ENCODE data around the gene PIGU.

PIGU gene

GRCh38 chr20:34552569-34552968 is 124.3 kb downstream of the PIGU start:
- ATAC-seq (no peak), DNase-seq (ENCODE audit: low spot score in 2 of 2) (no peak)
- no peak overlapping the region for H3K27ac Mint-ChIP-seq
- no peaks in the 10 kb centered on the region for H3K4me1 Mint-ChIP-seq
- H3K36me3 Mint-ChIP-seq, result no peaks in the 10 kb centered on the region
- no peaks in the 10 kb centered on the region for H3K9me3 Mint-ChIP-seq
- H3K4me3 Mint-ChIP-seq, result no peak overlapping the region

GRCh38 chr20:34549929-34550305 is 127.0 kb downstream of the PIGU start:
- H3K4me3 Mint-ChIP-seq, result no peak overlapping the region
- no peaks in the 10 kb centered on the region for H3K4me1 Mint-ChIP-seq
- H3K27ac Mint-ChIP-seq, result no peak overlapping the region

GRCh38 chr20:34549291-34549928 is 127.5 kb downstream of the PIGU start:
- no peak for DNase-seq (ENCODE audit: low spot score in 2 of 2)
- no peaks in the 10 kb centered on the region for H3K36me3 Mint-ChIP-seq
- H3K4me3 Mint-ChIP-seq, result no peak overlapping the region
- no peak for ATAC-seq
- H3K27ac Mint-ChIP-seq, result no peak overlapping the region
- no peaks in the 10 kb centered on the region for H3K4me1 Mint-ChIP-seq
- H3K9me3 Mint-ChIP-seq, result no peaks in the 10 kb centered on the region

More at GRCh38 chr20:34549929-34550305, 127.0 kb downstream of the PIGU start:
- ATAC-seq (no peak), DNase-seq (ENCODE audit: low spot score in 2 of 2) (no peak)
- Mint-ChIP-seq H3K36me3 (no peaks in the 10 kb centered on the region), H3K9me3 (no peaks in the 10 kb centered on the region)

GRCh38 chr20:34547844-34548613 is 128.9 kb downstream of the PIGU start:
- H3K36me3 Mint-ChIP-seq, result no peaks in the 10 kb centered on the region
- no peaks in the 10 kb centered on the region for H3K9me3 Mint-ChIP-seq
- H3K4me3 Mint-ChIP-seq, result no peak overlapping the region
- DNase-seq (ENCODE audit: low spot score in 2 of 2) (no peak), ATAC-seq (no peak)
- peak overlapping the region; percentile 60 for H3K27ac Mint-ChIP-seq
- no peaks in the 10 kb centered on the region for H3K4me1 Mint-ChIP-seq

DNA sequence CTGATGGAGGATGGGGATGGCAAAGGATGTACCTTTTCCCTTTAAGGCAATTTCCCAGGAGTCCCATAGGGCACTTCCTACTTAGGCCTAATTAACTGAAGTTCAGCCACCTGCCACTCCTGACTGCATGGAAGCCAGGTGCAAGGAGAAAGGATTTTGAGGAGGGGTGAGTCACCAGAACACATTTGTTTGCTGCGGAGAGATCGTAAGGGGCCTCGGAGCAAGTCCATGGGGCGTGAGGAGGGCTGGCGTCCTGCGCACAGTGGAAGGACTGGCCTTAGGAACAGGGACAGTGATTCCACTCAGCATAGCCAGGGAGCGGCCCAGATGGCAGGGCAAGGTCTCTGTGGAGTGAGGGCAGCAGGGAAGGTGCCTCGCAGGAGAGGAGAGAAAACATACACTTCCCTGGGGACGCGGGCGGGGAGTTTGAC is 130.1 kb downstream of the PIGU start:
- no peak for ATAC-seq
- no peak for DNase-seq (ENCODE audit: low spot score in 2 of 2)
- peaks cover 4% of the 10 kb centered on the region for H3K36me3 Mint-ChIP-seq
- H3K9me3 Mint-ChIP-seq, result no peaks in the 10 kb centered on the region
- H3K27ac Mint-ChIP-seq, result peak overlapping the region; percentile 40
- no peak overlapping the region for H3K4me3 Mint-ChIP-seq
- H3K4me1 Mint-ChIP-seq, result peaks cover under 1% of the 10 kb centered on the region

GRCh38 chr20:34544109-34544796 is 132.6 kb downstream of the PIGU start:
- ATAC-seq (peak; percentile 53), DNase-seq (ENCODE audit: low spot score in 2 of 2) (no peak)
- Mint-ChIP-seq H3K4me1 (peaks cover 16% of the 10 kb centered on the region), H3K27ac (peak overlapping the region; percentile 43), H3K4me3 (no peak overlapping the region), H3K9me3 (no peaks in the 10 kb centered on the region), H3K36me3 (peaks cover 30% of the 10 kb centered on the region)

- Mint-ChIP-seq H3K9me3 (no peaks in the 10 kb centered on the region), H3K27ac (peak overlapping the region; percentile 43), H3K36me3 (peaks cover 36% of the 10 kb centered on the region), H3K4me1 (peaks cover 16% of the 10 kb centered on the region), H3K4me3 (no peak overlapping the region)
- DNase-seq (ENCODE audit: low spot score in 2 of 2) (no peak), ATAC-seq (no peak)
These were observed 133.3 kb downstream of the PIGU start for GRCh38 chr20:34543463-34544056.

DNA sequence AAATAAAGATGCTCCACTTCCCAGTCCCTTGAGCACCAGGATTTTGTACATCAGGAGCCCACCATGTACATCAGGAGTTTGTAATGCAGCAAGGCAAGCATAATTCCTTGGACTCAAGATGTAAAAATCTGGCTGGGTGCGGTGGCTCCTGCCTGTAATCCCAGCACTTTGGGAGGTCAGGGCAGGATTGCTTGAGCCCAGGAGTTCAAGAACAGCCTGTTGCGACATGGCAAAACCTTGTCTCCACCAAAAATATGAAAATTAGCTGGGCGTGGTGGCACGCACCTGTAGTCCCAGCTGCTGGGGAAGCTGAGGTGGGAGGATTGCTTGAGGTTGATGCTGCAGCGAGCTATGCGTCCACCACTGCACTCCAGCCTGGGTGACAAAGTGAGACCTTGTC is 134.5 kb downstream of the PIGU start:
- no peaks in the 10 kb centered on the region for H3K9me3 Mint-ChIP-seq
- no peak overlapping the region for H3K4me3 Mint-ChIP-seq
- H3K4me1 Mint-ChIP-seq, result peaks cover 16% of the 10 kb centered on the region
- DNase-seq (ENCODE audit: low spot score in 2 of 2) (no peak), ATAC-seq (no peak)
- H3K36me3 Mint-ChIP-seq, result peaks cover 48% of the 10 kb centered on the region
- H3K27ac Mint-ChIP-seq, result no peak overlapping the region

DNA sequence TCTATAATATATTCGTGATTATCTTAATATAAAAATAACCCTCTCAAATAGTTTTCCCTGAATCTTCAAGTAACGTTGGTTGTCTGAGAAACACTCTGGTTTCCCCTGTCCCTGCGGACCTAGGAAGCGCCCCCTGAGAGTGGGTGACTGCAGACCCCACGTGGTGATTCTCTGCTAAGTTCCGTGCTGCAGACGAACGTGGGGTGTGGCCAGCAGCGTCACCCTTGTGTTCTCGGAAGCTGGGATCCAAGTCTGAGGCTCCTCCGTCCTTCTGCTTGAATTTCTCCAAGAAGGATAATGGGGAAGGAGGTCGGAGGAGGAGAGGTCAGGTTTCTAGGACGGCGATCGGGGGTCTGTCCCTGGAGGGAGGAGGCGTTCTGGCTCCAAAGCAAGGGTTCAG is 135.0 kb downstream of the PIGU start:
- Mint-ChIP-seq H3K4me3 (no peak overlapping the region), H3K9me3 (no peaks in the 10 kb centered on the region), H3K27ac (peak overlapping the region; percentile 93), H3K4me1 (peaks cover 16% of the 10 kb centered on the region), H3K36me3 (peaks cover 53% of the 10 kb centered on the region)
- DNase-seq (ENCODE audit: low spot score in 2 of 2) (no peak), ATAC-seq (no peak)

DNA sequence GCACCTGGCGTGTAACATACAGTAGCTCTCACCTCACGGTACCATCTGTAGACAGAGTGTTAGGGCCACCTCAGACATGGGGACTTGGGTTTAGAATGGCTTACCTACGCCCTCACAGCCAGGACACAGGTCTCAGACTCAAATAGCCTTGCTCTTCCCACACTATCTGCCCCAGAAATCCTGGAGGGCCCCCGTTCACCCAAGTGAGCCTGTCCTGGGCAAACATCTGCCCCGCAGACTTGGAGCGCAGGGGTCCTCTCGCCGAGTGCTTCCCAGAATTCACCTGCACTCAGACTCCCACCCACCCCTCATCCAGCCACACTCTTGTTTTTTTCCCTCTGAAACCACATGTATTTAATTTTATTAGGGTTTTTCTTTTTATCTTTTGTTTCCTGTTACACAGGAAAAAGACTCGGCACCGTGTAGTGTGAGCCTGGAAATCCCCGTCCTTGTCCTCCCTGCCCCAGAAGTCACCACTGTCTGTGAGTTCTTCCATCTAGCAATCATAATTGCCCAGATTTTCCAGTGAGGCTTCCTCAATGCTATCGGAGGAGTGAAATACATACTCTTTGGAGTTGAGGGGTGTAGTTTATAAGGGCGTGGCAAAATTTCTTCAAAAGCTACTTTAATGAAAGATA is 135.5 kb downstream of the PIGU start:
- Mint-ChIP-seq H3K4me1 (peaks cover 16% of the 10 kb centered on the region), H3K4me3 (peak overlapping the region; percentile 25), H3K27ac (peak overlapping the region; percentile 93), H3K36me3 (peaks cover 58% of the 10 kb centered on the region), H3K9me3 (no peaks in the 10 kb centered on the region)
- DNase-seq (ENCODE audit: low spot score in 2 of 2), result no peak
- ATAC-seq, result peak; percentile 61

DNA sequence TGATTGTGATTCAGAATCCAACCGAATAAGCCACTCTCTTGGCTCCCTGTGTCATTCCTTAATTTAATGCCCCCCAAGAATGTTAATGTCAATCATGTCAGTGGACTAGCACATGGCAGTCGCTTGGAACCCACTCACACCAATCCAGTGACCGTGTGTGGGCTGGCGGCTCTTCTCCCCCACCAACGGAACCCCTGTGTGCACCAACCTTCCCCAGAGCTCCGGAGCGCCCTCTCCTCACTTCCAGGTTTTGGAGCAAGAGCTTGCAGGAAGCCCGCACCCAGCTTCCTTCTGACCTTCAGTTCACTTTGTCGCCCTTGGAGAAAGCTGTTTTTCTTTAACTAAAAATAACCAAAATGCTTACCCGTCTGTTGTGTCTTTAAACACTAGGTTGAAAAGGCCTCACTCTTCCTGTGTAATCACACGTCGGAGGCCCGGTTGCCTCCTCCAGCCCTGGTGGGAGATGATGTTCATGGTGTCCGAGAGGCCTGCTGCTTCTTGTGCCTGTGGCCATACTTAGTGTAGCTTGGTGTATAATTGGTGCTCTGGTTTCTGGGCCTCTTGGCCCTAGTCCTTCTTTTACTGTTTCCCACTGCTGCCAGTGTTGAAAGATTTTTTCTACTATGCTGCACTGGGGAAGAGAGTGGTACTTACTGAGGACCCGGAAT is 136.2 kb downstream of the PIGU start:
- Mint-ChIP-seq H3K36me3 (peaks cover 65% of the 10 kb centered on the region), H3K9me3 (no peaks in the 10 kb centered on the region), H3K27ac (peak overlapping the region; percentile 93), H3K4me3 (peak overlapping the region; percentile 25), H3K4me1 (peaks cover 18% of the 10 kb centered on the region)
- DNase-seq (ENCODE audit: low spot score in 2 of 2), result no peak
- no peak for ATAC-seq

DNA sequence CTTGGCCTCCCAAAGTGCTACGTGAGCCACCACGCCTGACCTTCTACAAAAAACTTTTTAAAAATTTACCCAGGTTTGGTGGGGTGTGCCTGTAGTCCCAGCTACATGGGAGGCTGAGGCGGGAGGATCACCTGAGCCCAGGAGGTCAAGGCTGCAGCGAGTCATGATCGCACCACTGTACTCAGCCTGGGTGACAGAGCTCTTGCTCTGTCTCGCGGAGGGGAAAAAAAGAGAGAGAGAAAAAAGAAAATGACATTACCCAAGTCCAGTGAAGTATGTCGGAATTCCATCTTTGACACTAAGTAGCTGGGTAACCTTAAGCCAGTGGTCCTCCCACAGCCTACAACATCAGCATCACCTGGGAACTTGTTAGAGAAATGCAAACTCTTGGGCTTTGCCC is 137.1 kb downstream of the PIGU start:
- no peak for ATAC-seq
- DNase-seq (ENCODE audit: low spot score in 2 of 2), result no peak
- Mint-ChIP-seq H3K9me3 (no peaks in the 10 kb centered on the region), H3K36me3 (peaks cover 74% of the 10 kb centered on the region), H3K4me1 (peaks cover 22% of the 10 kb centered on the region), H3K4me3 (no peak overlapping the region), H3K27ac (no peak overlapping the region)

GRCh38 chr20:34538671-34539123 is 138.2 kb downstream of the PIGU start:
- H3K4me1 Mint-ChIP-seq, result peaks cover 22% of the 10 kb centered on the region
- peak; percentile 66 for ATAC-seq
- peaks cover 82% of the 10 kb centered on the region for H3K36me3 Mint-ChIP-seq
- DNase-seq (ENCODE audit: low spot score in 2 of 2), result peak; percentile 45 to 78
- H3K27ac Mint-ChIP-seq, result peak overlapping the region; percentile 78
- no peak overlapping the region for H3K4me3 Mint-ChIP-seq
- H3K9me3 Mint-ChIP-seq, result no peaks in the 10 kb centered on the region

DNA sequence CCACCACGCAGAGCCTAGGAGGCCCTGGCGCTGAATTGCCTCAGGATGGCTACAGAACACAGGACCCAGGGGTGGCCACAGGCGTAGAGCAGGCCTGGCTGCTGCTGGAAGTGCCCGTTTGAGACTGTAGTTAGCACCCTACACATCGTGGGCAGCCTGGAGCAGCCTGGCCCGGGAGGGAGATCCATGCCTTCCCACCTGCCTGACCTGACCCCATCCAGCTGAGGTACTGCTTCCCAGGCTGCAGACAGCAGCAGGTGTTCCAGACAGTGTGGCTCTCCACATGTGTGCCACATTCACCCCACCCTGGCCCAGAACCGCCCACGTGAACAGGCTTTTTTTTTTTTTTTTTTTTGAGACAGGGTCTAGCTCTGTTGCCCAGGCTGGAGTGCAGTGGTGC is 139.2 kb downstream of the PIGU start:
- no peak overlapping the region for H3K27ac Mint-ChIP-seq

More for the DNA sequence above, 139.2 kb downstream of the PIGU start:
- ATAC-seq (no peak), DNase-seq (ENCODE audit: low spot score in 2 of 2) (no peak)
- Mint-ChIP-seq H3K4me1 (peaks cover 22% of the 10 kb centered on the region), H3K36me3 (peaks cover 90% of the 10 kb centered on the region), H3K4me3 (no peak overlapping the region), H3K9me3 (no peaks in the 10 kb centered on the region)
